ENCODE results near the gene PEX11G.
A peak's percentile ranks its signal among the peaks of the same experiment; 100 is the strongest.

PEX11G gene

DNA sequence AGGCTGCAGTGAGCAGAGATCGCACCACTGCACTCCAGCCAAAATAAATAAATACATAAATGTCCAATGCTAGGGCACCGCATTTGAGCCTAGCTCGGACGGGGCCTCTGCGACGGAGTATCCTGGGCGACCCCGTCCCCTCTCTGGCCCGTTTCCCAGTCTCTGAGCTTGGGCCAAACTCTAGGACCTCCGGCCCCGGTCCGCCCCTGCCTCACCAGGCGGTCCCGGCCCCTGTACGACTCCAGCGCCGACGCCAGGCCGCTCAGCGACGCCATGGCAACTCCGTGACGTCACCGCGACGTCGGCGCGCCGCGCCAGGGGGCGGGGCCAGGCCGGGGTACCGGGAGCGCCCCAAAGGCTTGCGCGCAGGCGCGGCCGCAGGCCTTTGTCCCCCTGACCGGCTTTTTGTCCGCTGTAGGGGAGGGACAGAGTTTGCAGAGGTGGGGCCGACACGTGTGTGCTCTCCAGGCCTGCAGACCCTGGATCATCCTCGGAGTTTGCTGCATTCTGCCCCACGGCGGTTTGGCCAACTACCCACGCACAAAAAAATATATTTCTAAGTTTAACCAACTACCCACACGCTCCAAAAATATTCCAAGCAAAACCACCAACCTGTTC is at the start of gene PEX11G:
TSS of gene PEX11G (minus strand) at position 300 of the 618 bp plus-strand sequence. CDS start at position 275, 25 bp downstream.
- DNase-seq (ENCODE audit: low read depth in 2 of 2), result peak; percentile 74 to 84

DNA sequence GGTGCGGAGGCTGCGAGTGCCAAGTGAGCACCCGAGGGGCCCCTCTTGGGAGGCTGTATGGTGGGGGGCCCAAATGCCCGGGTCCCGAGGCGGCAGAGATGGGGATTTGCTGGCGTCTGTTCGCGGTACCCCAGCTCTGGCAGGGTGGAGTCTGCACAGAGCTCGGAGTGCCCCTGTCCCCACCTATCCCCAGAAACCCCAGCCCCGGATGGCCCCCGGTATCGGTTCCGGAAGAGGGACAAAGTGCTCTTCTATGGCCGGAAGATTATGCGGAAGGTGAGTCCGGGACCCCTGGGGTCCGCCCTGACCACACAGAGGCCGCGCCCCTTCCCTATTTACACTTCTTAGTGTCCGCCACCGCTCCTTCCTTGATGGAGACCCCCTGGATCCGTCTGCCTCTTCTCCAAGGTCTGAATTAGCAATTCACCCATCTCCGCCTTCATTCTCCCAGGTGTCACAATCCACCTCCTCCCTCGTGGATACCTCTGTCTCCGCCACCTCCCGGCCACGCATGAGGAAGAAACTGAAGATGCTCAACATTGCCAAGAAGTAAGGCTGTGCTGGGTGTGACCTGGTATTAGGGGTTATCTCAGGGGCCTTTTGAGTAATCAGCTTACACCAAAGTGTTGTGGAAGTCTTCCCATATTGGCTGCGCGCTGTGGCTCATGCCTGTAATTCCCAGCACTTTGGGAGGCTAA is 47.3 kb upstream of the PEX11G start:
- DNase-seq (ENCODE audit: low read depth in 2 of 2), result no peak

DNA sequence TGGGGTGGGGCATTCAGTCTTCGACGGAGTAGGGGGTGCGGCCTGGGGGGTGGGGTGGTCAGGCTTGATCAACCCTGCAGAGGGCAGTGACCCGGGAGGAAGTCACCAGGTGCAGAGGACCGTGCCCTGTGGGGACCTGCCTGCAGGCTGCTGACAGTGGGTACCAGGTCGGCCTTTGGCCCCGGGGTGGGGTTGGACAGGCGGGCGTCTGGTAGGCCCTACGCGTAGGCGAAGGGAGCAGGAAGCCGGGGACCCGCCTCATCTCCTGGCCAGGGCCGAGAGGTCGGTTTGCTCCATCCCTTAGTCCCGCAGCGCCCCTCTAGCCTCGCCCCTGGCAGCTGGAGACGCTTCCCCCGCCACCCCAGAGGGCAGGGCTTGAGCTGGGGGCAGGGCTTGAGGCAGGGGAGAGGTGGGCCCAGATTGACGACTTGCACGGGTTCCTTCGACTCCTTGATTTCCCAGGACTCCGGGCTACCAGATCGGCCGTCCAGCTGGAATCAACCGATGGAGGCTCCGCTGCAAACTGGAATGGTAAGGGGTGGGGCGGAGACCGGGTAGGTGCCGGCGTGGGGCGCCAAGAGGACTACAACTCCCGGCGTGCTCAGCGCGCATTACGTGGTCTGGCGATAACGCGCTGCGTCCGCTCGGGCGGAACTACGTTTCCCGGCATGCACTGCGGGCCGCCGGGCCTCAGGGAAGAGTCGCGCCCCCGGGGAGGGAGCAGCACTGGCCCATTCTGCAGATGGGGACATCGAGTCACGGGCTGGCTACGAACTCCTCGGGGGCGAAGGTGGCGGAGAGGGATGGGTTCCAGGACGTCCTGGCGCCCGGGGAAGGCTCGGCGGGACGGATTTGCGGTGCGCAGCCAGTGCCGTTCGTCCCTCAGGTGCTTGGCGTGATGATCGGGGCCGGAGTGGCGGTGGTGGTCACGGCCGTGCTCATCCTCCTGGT is 46.5 kb upstream of the PEX11G start, which contains the start of gene PNPLA6:
TSS of gene PNPLA6 (plus strand) at position 671 of the 951 bp plus-strand sequence. CDS start at position 743, 72 bp downstream.
- DNase-seq (ENCODE audit: low read depth in 2 of 2), result peak; percentile 83 to 91

GRCh38 chr19:7534531-7535046 is 45.8 kb upstream of the PEX11G start:
- DNase-seq (ENCODE audit: low read depth in 2 of 2), result no peak

DNA sequence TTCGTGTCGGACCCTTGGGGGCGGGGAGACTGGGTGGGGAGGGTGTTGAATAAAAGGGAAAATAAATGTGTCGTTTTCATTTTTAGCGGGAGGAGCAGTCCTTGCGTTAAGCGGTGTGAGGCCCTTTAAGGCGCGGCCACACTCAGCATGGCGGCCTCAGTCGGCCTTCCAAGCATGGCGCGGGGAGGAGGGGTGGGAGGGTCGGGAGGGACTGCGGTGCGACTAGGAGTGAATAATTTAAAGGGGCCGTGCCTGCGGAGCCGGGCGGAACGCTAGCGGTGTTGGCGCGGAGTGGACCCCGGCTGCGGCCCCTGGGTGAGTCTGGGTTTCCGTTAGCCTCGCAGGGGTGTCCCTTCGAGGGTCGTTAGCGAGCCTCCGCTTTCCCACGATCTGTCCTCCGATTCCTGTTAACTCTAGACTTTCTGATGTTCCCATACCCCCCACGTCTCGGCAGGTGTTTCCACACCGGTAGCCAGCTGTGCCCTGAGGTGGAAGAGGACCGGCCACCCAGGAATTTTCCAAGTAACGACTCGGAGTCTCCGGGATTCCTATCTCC is 45.2 kb upstream of the PEX11G start:
- DNase-seq (ENCODE audit: low read depth in 2 of 2), result peak; percentile 68 to 79

- no peak for DNase-seq (ENCODE audit: low read depth in 2 of 2)
Measured at GRCh38 chr19:7533281-7533885, 44.5 kb upstream of the PEX11G start.

DNA sequence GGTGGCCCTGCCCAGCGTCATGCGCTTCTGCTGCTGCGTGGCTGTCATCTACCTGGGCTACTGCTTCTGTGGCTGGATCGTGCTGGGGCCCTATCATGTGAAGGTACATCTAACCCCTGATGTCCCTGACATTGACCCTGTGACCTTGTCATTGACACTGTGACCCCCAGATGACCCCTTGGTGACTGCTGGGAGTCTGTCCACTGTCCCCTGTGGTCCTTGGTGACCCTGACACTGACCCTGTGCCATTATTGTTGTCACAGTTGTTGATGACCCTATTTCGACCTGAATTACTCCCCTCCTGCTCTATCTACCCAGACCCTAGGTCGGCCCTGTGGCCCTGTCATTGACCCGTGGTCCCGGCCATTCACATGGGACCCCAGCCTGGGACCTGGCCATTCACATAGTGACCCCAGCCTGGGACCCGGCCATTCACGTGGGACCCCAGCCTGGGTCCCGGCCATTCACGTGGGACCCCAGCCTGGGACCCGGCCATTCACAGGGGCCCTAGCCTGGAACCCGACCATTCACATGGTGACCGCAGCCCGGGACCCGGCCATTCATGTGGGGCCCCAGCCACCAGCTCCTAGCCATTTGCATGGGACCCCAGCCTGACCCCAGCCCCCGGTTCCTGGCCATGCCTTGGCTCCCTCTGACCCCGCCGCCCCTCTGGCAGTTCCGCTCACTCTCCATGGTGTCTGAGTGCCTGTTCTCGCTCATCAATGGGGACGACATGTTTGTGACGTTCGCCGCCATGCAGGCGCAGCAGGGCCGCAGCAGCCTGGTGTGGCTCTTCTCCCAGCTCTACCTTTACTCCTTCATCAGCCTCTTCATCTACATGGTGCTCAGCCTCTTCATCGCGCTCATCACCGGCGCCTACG is 41.0 kb upstream of the PEX11G start:
- DNase-seq (ENCODE audit: low read depth in 2 of 2), result no peak

GRCh38 chr19:7529246-7529600 is 40.4 kb upstream of the PEX11G start:
- no peak for DNase-seq (ENCODE audit: low read depth in 2 of 2)

DNA sequence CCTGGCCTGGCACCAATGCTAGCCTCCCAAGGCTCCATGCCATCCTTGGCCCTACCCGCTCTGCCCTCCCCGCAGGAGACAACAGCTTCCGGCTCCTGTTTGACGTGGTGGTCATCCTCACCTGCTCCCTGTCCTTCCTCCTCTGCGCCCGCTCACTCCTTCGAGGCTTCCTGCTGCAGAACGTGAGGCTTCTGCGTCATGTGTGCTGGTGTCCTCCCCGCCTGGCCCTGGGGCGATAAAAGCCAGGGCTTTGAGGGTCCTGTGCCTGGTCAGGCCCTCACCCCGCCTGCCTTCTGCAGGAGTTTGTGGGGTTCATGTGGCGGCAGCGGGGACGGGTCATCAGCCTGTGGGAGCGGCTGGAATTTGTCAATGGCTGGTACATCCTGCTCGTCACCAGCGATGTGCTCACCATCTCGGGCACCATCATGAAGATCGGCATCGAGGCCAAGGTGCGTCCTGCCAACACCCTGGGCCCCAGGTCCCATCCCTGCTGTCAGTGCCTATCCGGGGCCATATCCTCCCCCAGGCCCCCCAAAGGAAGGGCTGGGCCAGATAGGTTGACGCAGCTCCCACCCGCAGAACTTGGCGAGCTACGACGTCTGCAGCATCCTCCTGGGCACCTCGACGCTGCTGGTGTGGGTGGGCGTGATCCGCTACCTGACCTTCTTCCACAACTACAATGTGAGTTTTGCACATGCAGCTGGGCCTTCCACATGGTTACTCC is 39.8 kb upstream of the PEX11G start:
- DNase-seq (ENCODE audit: low read depth in 2 of 2), result no peak

- DNase-seq (ENCODE audit: low read depth in 2 of 2), result no peak
Measured at GRCh38 chr19:7528192-7528519, 39.3 kb upstream of the PEX11G start.

DNA sequence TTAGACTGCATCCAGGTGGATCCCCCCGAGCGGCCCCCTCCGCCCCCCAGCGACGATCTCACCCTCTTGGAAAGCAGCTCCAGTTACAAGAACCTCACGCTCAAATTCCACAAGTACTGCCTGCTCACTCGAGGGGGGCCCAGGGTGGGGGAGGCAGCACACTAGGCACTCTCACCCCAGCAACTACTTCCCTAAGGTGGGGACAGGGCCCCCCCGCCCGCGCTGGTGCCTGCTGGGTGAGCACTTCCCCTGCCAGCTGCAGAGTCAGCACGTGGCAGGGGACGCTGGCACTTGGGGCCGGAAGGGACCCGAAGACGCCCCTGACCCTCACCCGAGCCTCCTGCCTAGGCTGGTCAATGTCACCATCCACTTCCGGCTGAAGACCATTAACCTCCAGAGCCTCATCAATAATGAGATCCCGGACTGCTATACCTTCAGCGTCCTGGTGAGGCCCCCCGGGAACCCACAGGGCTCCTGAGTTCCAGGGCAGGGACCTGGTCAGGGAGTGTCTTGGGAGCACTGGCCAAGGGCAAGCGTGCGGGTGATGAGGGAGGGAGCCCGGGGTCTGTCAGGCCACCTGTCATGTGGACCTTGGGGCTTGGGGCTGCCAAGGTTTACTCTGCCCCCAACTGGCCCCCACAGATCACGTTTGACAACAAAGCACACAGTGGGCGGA is 38.8 kb upstream of the PEX11G start:
- DNase-seq (ENCODE audit: low read depth in 2 of 2), result no peak

DNA sequence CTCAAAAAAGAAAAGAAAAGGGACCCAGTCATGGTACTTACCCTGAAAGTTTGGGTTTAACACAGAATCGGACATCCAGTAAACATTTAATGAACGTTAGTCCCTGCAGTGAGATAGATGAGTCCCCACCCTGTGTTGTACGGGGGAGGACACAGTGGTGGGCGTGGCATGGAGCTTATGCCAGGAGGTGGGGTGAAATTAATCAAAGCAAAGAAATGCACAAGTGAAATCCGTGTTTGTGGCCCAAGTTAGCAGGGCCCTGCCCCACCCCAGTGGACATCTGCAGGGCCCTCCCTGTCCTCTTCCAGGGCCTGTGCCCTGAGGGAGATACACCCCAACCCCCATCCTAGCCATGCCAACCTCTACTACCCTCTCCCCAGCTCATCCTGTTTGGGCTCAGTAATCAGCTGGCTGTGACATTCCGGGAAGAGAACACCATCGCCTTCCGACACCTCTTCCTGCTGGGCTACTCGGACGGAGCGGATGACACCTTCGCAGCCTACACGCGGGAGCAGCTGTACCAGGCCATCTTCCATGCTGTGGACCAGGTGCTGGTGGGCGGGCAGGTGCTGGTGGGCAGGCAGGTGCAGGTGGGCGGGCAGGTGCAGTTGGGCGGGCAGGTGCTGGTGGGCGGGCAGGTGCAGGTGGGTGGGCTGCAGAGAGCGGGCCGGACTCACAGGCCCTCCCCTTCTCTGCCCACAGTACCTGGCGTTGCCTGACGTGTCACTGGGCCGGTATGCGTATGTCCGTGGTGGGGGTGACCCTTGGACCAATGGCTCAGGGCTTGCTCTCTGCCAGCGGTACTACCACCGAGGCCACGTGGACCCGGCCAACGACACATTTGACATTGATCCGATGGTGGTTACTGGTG is 37.5 kb upstream of the PEX11G start:
- no peak for DNase-seq (ENCODE audit: low read depth in 2 of 2)

- no peak for DNase-seq (ENCODE audit: low read depth in 2 of 2)
Measured at GRCh38 chr19:7524992-7525739, 36.3 kb upstream of the PEX11G start.

- no peak for DNase-seq (ENCODE audit: low read depth in 2 of 2)
Measured at GRCh38 chr19:7524523-7524922, 35.7 kb upstream of the PEX11G start.

- DNase-seq (ENCODE audit: low read depth in 2 of 2), result no peak
Measured at GRCh38 chr19:7522923-7523667, 34.3 kb upstream of the PEX11G start.

DNA sequence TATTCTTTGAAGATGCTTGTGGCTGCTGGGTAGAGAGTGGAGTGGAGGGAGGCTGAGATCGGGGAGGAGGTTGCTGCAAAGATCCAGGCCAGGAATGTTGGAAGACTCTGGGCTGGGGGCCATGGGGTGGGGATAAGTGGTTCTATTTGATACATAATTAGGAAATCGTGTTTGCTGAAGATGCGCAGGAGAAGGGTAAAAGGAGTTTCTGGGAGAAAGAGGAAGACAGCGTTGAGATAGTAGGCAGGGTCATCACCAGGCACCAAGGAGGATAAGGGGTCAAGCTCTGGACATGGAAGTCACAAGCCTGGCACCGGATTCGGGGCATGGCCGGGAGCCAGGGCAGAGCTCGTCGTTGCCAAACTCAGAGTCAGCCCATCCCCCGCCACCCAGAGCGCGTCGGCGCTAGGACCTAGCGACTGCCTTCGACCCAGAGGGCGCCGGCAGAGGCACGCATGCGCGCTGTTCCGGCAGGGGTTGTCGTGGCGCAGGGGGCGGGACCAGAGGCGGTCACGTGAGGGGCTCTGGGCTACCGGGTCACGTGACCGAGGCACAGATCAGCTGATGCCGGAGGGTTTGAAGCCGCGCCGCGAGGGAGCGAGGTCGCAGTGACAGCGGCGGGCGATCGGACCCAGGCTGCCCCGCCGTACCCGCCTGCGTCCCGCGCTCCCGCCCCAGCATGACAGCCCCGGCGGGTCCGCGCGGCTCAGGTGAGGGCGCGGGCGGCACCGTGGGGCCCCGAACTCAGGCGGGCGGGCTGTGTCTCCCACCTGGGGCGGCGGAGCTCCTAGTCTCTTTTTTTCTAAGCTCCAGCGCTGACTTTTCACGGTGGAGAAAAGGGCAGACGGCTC is 33.5 kb upstream of the PEX11G start, which contains the start of gene MCOLN1:
TSS of gene MCOLN1 (plus strand) at position 553 of the 851 bp plus-strand sequence. CDS start at position 680, 127 bp downstream.
- peak; percentile 98 to 99 for DNase-seq (ENCODE audit: low read depth in 2 of 2)
